ENCODE data around the gene ITGAL. TPM values are rescaled to one million over a fixed set of nuclear protein-coding genes. Genes with fewer than 3 reads are reported as not detected.
"Not testable (repeated sequence)": the region's sequence is repeated elsewhere in the genome, so short reads cannot be mapped to it uniquely, and the experiment has no call there.

ITGAL gene
- total RNA-seq, 4 donors from 2014 or later, result 1.5 to 20.2 (median 6.3) TPM

DNA sequence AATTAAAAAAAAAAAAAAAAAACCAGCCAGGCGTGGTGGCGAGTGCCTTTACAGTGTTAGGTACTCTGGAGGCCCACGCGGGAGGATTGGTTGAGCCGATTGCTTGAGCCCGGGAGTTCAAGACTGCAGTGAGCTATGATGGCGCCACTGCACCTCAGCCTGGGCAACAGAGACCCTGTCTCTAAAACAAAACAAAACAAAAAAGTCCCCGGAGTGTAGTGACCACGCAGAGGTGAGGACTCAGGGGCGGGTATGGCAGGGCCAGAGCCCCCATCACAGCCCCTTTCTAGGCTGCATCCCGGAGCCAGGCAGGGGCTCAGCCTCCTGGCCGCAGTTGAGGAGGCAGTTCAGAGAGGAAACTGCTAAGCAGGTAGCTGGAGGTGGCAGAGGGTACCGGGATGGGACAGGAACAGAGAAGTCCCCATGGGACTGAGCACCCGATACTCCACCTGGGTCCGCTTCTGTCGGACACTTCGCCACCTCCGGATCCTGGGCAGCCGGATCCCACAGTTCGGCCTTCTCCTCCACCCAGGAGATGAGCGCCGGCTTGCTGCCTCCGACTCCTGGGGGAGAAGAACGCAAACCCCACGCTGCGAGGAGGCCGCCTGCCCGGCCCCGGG, 61.3 kb downstream of the ITGAL start:
- no peak for DNase-seq (ENCODE audit: low spot score)
- ATAC-seq (ENCODE audit: low FRiP score), result no peak
- TF ChIP-seq, protein P1, sequence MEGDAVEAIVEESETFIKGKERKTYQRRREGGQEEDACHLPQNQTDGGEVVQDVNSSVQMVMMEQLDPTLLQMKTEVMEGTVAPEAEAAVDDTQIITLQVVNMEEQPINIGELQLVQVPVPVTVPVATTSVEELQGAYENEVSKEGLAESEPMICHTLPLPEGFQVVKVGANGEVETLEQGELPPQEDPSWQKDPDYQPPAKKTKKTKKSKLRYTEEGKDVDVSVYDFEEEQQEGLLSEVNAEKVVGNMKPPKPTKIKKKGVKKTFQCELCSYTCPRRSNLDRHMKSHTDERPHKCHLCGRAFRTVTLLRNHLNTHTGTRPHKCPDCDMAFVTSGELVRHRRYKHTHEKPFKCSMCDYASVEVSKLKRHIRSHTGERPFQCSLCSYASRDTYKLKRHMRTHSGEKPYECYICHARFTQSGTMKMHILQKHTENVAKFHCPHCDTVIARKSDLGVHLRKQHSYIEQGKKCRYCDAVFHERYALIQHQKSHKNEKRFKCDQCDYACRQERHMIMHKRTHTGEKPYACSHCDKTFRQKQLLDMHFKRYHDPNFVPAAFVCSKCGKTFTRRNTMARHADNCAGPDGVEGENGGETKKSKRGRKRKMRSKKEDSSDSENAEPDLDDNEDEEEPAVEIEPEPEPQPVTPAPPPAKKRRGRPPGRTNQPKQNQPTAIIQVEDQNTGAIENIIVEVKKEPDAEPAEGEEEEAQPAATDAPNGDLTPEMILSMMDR (IDR thresholded peaks at IDR 0.05), result no peak

DNA sequence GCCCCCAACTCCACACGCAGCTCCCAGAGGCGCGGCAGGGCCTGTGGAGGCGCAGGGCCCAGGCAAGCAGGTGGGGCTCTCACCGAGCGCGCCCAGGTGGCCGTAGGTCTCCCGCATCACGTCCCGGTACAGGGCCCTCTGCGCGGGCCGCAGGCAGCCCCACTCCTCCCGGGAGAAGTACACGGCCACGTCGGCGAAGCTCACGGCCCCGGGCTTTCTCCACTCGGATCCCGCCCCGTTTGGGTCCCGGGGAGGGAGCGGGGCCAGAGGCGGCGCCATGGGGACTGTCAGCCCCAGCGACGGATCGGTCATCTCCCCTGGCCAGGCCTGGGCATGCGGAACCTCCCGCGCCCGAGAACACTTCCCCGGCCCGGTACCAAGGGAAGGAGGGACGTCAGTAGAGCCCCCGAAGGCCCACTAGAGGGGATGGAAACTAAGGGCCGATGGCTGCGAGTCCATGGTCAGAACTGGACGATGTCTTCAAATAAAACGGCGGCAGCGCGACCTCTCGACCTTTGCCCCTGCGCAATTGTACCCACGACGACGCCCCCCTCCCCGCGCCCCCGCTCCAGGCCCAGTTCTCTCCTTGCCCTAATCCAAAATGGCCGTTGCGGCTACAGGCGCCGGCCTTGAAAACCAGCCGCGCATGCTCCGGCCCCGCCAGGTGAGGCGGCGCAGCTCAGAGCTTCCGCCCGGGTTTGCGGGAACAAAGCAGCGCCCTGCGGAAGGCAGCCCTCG, 62.0 kb downstream of the ITGAL start, which contains the start of gene ZNF747:
Gene ZNF747 (minus strand): TSS at position 491 of the 738 bp plus-strand sequence. CDS start 179 bp downstream, at position 312.
- TF ChIP-seq, protein P1 (IDR thresholded peaks at IDR 0.05), result no peak
- ATAC-seq (ENCODE audit: low FRiP score) (peak; percentile 88), DNase-seq (ENCODE audit: low spot score) (peak; percentile 87)

DNA sequence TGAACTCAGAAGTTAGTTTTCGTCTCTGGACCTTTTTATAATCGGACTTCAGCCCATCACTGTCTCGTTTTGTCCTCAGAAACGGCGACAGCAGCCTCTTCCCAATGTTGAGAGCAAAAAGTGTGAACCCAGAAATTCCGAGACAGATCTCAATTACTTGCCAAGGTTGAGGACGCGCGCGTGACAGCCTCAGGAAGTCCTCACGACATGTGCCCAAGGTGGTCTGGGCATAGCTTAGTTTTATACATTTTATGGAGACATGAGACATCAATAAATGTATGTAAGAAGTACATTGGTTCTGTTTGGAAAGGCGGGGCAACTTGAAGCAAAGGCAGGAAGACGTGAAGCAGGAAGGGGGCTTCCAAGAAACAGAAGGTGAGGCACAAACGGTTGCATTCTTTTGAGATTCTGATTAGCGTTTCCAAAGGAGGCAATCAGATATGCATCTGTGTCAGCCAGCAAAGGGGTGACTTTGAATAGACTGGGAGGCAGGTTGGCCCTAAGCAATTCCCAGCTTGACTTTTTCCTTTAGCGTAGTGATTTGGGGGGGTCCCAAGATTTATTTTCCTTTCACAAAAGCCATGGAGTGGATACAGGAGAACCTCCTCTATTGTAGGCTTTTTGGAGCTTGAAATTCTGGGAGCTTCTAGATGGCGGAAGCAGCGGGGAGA, 62.7 kb downstream of the ITGAL start:
- no peak for DNase-seq (ENCODE audit: low spot score)
- TF ChIP-seq, protein P1 (IDR thresholded peaks at IDR 0.05), result no peak
- no peak for ATAC-seq (ENCODE audit: low FRiP score)

DNA sequence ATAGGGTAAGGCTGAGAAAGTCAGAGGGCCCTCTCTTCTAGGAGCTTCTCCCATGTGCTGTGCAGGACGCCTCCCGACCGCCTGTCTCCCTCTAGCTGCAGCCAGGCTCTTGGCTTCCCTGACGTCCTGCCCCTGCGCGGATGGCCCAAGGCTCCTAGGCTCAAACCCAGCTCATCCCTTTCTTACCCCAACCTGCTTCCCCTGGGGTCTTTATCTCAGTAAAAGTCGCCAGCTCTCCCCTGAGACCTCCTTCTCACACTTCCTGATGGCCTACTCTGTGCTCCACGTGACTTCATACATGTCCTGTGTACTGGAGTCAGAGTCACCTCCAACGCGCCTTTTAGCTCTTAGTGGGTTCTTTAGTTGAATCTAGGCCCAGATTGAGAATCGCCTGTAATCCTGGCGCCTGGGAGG, 63.2 kb downstream of the ITGAL start:
- TF ChIP-seq, protein P1 (IDR thresholded peaks at IDR 0.05), result no peak
- ATAC-seq (ENCODE audit: low FRiP score), result peak; percentile 80

DNA sequence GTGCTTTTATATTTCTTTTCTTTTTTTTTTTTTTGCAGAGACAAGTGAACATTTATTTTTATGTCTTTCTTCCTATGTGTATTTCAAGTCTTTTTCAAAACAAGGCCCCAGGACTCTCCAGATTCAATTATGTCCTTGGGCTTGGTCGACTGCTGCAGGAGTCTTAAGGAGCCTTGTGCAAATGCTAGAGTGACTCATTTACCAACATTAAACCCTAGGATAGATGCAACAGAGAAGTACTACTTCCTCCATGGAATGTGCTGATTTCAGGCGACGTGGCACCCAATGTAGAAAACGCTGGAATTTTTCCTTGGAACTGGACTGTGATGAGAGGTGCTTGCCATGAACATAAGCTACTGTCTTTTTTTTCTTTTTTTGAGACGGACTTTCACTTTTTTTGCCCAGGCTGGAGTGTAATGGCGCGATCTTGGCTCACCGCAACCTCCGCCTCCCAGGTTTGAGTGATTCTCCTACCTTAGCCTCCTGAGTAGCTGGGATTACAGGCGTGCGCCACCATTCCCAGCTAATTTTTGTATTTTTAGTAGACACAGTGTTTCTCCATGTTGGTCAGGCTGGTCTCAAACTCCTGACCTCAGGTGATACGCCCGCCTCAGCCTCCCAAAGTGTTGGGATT, 64.0 kb downstream of the ITGAL start:
- not testable (repeated sequence) for ATAC-seq (ENCODE audit: low FRiP score); DNase-seq (ENCODE audit: low spot score)

More for the DNA sequence above, 63.2 kb downstream of the ITGAL start:
- no peak for DNase-seq (ENCODE audit: low spot score)

DNA sequence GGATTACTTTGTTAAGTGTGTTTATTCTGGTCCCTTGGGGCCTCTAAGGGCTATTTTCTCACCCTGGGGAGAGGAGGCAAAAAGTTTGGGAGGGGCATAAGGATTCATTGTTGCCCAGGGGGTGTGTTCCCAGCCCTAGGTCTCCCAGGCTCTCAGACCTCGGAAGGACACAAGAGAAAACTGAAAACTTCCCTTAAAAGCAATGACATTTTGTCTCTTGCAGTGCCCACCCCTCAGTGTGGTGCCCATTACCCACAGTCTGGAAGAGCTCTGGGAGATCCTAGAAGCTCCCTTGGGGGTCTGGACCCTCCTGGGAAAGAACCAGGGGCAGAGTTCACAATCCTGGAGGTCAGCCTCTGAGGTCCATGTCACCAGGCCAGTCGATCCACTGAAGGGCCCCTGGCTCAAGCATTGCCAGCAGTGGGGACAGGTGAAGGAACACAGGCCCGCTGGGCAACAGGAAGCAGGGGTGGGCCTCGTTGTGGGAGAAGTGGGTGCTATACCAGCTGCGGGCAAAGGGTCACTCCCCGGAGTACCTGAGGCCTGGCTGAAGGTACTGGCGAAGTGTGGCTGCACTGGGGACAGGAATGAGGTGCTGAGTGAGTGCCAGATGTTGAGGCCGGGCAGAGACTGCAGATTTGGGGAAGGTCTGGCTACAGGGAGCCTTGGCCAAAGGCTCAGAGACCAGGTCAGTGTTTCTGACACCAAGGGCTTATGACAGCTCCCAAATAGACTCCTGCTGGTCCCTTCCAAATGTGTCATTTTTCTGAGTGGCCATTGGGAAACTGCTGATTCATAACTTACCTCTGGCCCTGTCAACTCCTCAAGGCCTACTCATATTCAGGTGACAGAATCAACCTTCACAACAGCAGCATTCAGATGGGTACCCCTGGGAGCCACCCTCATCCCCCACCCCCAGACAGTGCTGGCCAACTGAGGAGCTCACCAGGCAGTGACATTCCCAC, 66.7 kb downstream of the ITGAL start:
- ATAC-seq (ENCODE audit: low FRiP score) (no peak), DNase-seq (ENCODE audit: low spot score) (no peak)
- TF ChIP-seq, protein P1 (IDR thresholded peaks at IDR 0.05), result no peak

DNA sequence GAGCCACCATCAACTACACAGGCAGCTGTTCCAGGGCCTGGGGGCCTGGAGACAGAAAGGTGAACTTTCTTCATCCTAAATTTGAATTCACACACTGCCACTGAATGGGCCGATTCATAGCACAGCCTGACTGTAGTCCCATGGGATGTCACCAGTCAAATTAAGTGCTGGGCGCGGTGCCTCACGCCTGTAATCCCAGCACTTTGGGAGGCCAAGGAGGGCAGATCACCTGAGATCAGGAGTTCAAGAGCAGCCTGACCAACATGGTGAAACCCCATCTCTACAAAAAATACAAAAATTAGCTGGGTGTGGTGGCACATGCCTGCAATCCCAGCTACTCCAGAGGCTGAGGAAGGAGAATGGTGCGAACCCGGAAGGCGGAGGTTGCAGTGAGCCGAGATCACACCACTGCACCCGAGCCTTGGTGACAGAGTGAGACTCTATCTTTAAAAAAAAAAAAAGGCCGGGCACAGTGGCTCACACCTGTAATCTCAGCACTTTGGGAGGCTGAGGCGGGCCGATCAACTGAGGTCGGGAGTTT, 67.5 kb downstream of the ITGAL start:
- DNase-seq (ENCODE audit: low spot score); ATAC-seq (ENCODE audit: low FRiP score): not testable (repeated sequence)

DNA sequence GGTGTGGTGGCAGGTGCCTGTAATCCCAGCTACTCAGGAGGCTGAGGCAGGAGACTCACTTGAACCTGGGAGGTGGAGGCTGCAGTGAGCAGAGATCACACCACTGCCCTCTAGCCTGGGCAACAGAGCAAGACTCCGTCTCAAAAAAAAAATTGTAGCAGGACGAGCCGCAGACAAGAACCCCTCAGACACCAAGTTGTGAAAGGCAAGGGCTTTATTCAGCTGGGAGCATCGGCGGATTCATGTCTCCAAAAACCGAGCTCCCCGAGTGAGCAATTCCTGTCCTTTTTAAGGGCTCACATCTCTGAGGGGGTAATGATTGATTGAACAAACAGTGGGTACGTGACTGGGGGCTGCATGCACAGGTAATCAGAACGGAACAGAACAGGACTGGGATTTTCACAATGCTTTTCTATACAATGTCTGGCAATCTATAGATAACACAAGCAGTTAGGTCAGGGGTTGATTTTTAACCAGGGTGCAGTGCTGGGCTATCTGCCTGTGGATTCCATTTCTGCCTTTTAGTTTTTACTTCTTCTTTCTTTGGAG, 68.4 kb downstream of the ITGAL start:
- ATAC-seq (ENCODE audit: low FRiP score); DNase-seq (ENCODE audit: low spot score): not testable (repeated sequence)
